NB4 (cell line): ENCODE data around the gene CARMIL1.

Experiments used
- DNase-seq: peaks from one replicate; pipeline ENCODE4 v3.0.0; 2010; ENCODE audit warnings: low read depth
- H3K4me3 ChIP-seq: one replicate; pipeline ENCODE4 v1.5.1; 2011; ENCODE audit warnings: mild to moderate bottlenecking, low read depth, low read length, moderate library complexity
- MYC ChIP-seq: IDR thresholded peaks from 2 replicates; pipeline ENCODE4 v1.6.1; 2011; ENCODE audit warnings: low read depth, low read length
- POLR2A ChIP-seq: IDR thresholded peaks from 2 replicates; pipeline ENCODE4 v1.6.1; 2011; ENCODE audit warnings: mild to moderate bottlenecking; ENCODE audit not compliant: insufficient read length; ENCODE audit errors: extremely low read depth
- TF ChIP-seq, protein P1 (sequence below): IDR thresholded peaks from one replicate; pipeline ENCODE4 v1.5.1; 2012; ENCODE audit warnings: low read depth, low read length
- TF ChIP-seq, protein P2 (sequence below): IDR thresholded peaks from 2 replicates; pipeline ENCODE4 v1.6.1; 2011; ENCODE audit warnings: low read depth, low read length

Gene CARMIL1

DNA sequence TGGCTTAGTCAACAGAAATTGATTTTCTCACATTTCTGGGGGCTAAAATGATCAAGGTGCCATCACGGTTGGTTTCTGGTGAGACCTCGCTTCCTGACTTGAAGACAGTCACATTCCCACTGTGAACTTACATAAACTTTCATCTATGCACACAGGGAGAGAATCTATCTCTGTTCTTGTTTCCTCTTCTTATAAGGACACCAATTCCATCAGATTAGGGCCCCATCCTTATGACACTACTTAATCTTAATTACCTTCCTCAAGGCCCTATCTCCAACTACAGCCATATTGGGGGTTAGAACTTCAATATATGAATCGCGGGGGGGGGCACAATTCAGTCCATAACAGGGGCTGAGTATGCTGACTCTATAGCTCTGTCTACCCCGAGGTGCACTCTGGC, 362.2 kb downstream of the CARMIL1 start:
- no peak for DNase-seq
- H3K4me3 ChIP-seq, result no peak overlapping the region
- TF ChIP-seq POLR2A (no peak), MYC (no peak)
- TF ChIP-seq, protein P1, sequence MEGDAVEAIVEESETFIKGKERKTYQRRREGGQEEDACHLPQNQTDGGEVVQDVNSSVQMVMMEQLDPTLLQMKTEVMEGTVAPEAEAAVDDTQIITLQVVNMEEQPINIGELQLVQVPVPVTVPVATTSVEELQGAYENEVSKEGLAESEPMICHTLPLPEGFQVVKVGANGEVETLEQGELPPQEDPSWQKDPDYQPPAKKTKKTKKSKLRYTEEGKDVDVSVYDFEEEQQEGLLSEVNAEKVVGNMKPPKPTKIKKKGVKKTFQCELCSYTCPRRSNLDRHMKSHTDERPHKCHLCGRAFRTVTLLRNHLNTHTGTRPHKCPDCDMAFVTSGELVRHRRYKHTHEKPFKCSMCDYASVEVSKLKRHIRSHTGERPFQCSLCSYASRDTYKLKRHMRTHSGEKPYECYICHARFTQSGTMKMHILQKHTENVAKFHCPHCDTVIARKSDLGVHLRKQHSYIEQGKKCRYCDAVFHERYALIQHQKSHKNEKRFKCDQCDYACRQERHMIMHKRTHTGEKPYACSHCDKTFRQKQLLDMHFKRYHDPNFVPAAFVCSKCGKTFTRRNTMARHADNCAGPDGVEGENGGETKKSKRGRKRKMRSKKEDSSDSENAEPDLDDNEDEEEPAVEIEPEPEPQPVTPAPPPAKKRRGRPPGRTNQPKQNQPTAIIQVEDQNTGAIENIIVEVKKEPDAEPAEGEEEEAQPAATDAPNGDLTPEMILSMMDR, result no peak
- TF ChIP-seq, protein P2, sequence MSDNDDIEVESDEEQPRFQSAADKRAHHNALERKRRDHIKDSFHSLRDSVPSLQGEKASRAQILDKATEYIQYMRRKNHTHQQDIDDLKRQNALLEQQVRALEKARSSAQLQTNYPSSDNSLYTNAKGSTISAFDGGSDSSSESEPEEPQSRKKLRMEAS, result no peak

DNA sequence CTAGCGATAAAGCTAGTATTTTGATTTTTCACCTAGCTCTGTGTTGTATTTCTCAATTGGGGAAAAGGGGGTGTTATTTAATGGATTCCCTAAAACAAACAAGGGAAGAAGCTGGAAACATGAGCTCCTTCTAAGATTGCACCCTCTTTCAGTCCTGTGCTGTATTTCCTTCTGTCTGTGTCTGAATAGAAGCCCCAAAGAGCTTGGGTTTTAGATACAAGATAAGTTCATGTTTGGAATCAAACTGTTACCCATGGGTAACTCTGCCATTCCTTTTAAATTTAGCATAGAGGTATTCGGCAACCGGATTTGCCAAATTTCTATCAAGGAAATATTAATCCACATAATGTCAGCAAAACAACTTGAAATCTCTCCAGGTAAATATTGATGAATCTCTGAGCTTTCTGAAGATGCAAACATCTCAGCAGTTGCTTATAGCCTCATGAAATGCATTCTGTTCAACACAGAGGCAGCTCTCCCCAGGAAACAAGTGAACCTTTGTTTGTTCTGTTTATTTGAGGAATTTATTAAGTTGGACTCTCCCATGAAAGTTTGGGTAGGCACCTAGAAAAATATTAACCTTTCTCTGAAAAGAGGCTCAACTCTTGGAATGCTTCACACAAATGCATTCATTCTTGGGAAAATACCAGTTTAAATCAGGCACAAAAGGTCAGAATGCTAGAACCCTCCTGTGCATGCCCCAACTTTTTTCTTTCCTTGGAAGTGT, 362.9 kb downstream of the CARMIL1 start:
- H3K4me3 ChIP-seq, result no peak overlapping the region
- DNase-seq, result no peak
- TF ChIP-seq, protein P1, result no peak
- no peak for TF ChIP-seq POLR2A
- TF ChIP-seq, protein P2, result no peak
- TF ChIP-seq MYC, result no peak

DNA sequence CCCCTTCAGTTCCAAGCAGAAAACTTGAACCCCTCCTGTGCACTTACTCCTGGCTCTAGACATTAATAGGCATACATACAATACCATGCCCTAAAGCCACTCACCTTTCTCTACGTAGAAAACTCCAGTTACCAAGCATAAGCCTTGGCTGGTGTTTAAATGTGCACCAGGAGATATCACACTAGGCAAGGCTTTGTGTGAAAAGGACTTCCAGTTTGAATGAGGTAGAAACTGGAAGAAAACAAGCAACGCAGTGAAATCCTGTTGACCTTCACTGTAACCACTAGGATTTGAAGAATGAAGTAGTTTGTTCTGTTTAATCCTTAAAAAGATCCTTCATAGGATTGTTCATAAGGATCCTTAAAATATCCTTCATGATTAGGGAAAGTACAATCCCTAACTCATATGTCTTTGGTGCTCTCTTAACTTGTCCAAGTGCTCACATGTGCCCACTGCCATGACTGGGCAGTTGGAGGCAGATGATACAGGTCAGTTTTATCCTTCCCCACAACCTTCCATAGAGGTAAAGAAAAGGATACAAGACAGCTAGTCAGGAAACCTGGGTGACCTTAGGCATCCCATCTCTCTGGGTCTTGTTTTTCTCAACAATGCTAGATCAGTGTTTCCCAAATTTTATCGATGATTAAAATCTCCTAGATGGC, 363.6 kb downstream of the CARMIL1 start:
- no peak for DNase-seq
- TF ChIP-seq, protein P2, result no peak
- TF ChIP-seq MYC (no peak), POLR2A (no peak)
- TF ChIP-seq, protein P1, result no peak
- H3K4me3 ChIP-seq, result no peak overlapping the region

DNA sequence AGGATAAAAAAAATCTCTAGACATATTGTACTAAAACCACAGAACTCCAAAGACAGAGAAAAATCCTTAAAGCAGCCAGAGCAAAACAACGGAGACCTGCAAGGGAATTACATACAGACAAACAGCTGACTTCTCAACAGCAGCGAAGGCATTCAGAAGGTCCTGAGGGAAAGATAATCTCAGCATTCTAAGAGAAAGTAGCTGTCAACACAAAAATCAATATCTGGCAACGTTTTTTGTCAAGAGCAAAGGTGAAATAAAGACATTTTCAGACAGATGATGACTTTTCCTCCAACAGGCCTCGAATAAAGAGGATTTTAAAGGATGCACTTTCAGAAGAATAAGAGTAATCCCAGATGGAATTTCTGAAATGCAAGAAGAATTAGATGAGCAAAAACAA, 366.7 kb downstream of the CARMIL1 start:
- no peak for DNase-seq
- H3K4me3 ChIP-seq, result no peak overlapping the region
- TF ChIP-seq, protein P2, result no peak
- TF ChIP-seq, protein P1, result no peak
- TF ChIP-seq MYC (no peak), POLR2A (no peak)

DNA sequence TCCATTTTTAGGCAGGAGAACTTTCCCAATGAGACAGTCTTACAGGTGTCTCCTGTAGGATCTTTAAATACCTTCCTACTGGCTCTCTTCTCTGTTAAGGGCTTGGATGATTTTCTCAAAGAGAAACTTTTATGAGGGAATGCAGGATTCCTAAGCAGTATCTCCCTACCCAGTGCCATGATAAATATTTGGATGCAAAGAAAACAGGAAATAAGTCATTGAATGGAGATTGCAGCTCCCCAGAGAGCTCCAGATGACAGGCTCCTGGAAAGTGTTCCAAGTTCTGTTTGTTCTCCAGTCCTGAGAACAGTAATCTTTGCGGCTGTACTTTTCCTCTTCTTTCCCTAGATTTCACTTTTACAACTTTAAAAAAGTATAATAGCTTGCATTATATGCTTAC, 370.4 kb downstream of the CARMIL1 start:
- DNase-seq, result no peak
- TF ChIP-seq, protein P1, result no peak
- TF ChIP-seq POLR2A, result no peak
- no peak for TF ChIP-seq MYC
- TF ChIP-seq, protein P2, result no peak
- H3K4me3 ChIP-seq, result no peak overlapping the region
